ENCODE results near the gene FBF1.

DNA sequence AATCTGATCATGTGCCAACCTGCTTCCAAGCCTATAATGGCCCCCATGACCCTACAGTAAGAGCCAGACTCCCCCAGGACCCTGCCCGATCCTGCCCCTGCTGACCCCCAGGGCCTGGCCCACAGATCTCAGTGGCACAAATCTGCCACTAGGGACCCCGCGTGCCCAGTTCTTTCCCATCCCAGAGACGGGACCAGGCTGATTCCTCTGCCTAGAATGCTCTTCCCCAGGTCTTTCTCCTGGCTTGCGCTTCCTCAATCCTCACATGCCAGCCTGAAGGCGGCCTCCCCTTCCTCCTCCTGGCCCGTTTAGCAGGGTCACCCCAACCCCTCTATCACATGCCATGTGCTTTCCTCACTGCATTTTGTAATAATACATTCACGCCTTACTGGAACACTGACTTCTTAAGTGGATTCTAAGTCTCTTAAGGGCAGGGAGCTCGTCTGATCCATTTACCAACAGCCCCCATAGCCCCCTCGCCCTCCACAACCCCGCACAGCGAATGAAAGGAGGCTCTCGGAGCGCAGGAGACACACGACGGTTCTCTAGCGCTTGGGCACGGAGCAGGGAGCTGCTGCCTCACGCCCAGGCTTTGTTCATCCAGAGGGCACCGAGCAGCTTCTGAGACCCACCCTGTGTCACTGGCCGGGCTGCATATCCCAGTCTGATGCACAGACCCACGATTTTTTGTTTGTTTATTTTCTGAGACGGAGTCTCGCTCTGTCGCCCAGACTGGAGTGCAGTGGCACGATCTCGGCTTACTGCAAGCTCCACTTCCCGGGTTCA lies 45.3 kb downstream of the FBF1 start:
- TF ChIP-seq SP1 (IDR thresholded peaks at IDR 0.05) (no peak), BHLHE40 (IDR thresholded peaks at IDR 0.05; ENCODE audit: borderline replicate concordance) (no peak), TARDBP (IDR thresholded peaks at IDR 0.05) (no peak), SUZ12 (IDR thresholded peaks at IDR 0.05) (no peak), FOXA1 (IDR thresholded peaks at IDR 0.05) (no peak)

Data from HEK293T (cell line).